Hepatocyte (in vitro differentiated cells): ENCODE measurements around the gene LTO1.

ENCODE experiments used
- CTCF ChIP-seq: fragments of 200-600 bp; sonication (generic); IDR thresholded peaks from 2 replicates; pipeline ENCODE4 v1.5.1; 2016; ENCODE audit warnings: antibody characterized with exemption, mild to moderate bottlenecking; ENCODE audit not compliant: poor library complexity
- EZH2phosphoT487 ChIP-seq: fragments of 200-600 bp; sonication (generic); IDR thresholded peaks from one replicate; pipeline ENCODE4 v1.6.1; 2018; ENCODE audit warnings: antibody characterized with exemption, mild to moderate bottlenecking, low read depth, moderate library complexity; ENCODE audit not compliant: unreplicated experiment, severe bottlenecking

- no peak for TF ChIP-seq EZH2phosphoT487
- no peak for TF ChIP-seq CTCF
Observed at GRCh38 chr11:69682681-69683326, 7.7 kb upstream of the LTO1 start.
